GM21717 (cell line): ENCODE measurements around the gene SLC13A3.

Experiments used
- ATAC-seq: cut with Tn5 transposase; IDR thresholded peaks from one replicate; pipeline ENCODE4 v1.9.1; 2021; ENCODE audit warnings: mild to moderate bottlenecking, moderate library complexity; ENCODE audit not compliant: unreplicated experiment

The SLC13A3 gene

GRCh38 chr20:46563170-46563859 is 87.9 kb downstream of the SLC13A3 start:
- ATAC-seq: no peak

GRCh38 chr20:46562373-46563169 is 88.7 kb downstream of the SLC13A3 start:
- no peak for ATAC-seq

GRCh38 chr20:46562009-46562372 is 89.3 kb downstream of the SLC13A3 start:
- no peak for ATAC-seq

GRCh38 chr20:46559685-46560440 is 91.4 kb downstream of the SLC13A3 start:
- no peak for ATAC-seq

- no peak for ATAC-seq
Measured at GRCh38 chr20:46559001-46559400, 92.3 kb downstream of the SLC13A3 start.

GRCh38 chr20:46558511-46558959 is 92.7 kb downstream of the SLC13A3 start:
- ATAC-seq: no peak

GRCh38 chr20:46557231-46557956 is 93.9 kb downstream of the SLC13A3 start:
- no peak for ATAC-seq

- ATAC-seq: no peak
Measured at GRCh38 chr20:46555370-46555956, 95.8 kb downstream of the SLC13A3 start.

- no peak for ATAC-seq
Measured at GRCh38 chr20:46554828-46555227, 96.4 kb downstream of the SLC13A3 start.

- ATAC-seq: no peak
Measured at GRCh38 chr20:46553926-46554325, 97.3 kb downstream of the SLC13A3 start.

- peak; percentile 71 for ATAC-seq
Measured at GRCh38 chr20:46552460-46553420, 98.5 kb downstream of the SLC13A3 start.

- ATAC-seq: no peak
Measured at GRCh38 chr20:46551522-46552381, 99.5 kb downstream of the SLC13A3 start.

- ATAC-seq: no peak
Measured at GRCh38 chr20:46550461-46550860, 100.8 kb downstream of the SLC13A3 start, which contains the start of gene OCSTAMP. Gene OCSTAMP (minus strand): TSS chr20:46550654. CDS start chr20:46550560, 94 bp downstream.

GRCh38 chr20:46549188-46549972 is 101.9 kb downstream of the SLC13A3 start:
- no peak for ATAC-seq

GRCh38 chr20:46548688-46549087 is 102.6 kb downstream of the SLC13A3 start:
- no peak for ATAC-seq

- no peak for ATAC-seq
Measured at GRCh38 chr20:46547995-46548394, 103.3 kb downstream of the SLC13A3 start.

- no peak for ATAC-seq
Measured at GRCh38 chr20:46546936-46547335, 104.3 kb downstream of the SLC13A3 start.

GRCh38 chr20:46546298-46546697 is 105.0 kb downstream of the SLC13A3 start:
- no peak for ATAC-seq
